Spleen (tissue), 7 donors: ENCODE results near the gene JAKMIP1.

ENCODE experiments used
- POLR2A ChIP-seq, 3 donors: fragments of 450-650 bp; IDR thresholded peaks; one replicate each; pipeline ENCODE4 v1.5.1; 2017; ENCODE audit warnings: antibody characterized with exemption in 3 of 3, mild to moderate bottlenecking in 1 of 3
- POLR2AphosphoS5 ChIP-seq, 3 donors: sonication (generic); formaldehyde crosslinking; IDR thresholded peaks; one replicate each; pipeline ENCODE4 v1.5.1; 2017; ENCODE audit warnings: antibody characterized with exemption in 3 of 3
- TF ChIP-seq, protein P1 (sequence below), 11 experiments: fragments of 200-600 bp in 7 of 11; fragments of 450-650 bp in 4 of 11; sonication (generic) in 4 of 11; IDR thresholded peaks in 8 of 11; conservative IDR thresholded peaks in 3 of 11; 1 replicate in 7 of 11; 2 replicates in 4 of 11; pipeline versions ENCODE4 v1.4.0 to v1.8.0; 2016 to 2021; ENCODE audit warnings: antibody characterized with exemption in 11 of 11, inconsistent platforms in 4 of 11, mild to moderate bottlenecking in 1 of 11
- donor health status: DM: no; HTN: no; CAD: no; lungs with moderate emphysema.
- donor health status: DM: no; HTN: no; CAD: no.
- donor health status: DM: no; HTN: no; CAD: no.

GRCh38 chr4:6065166-6065565 is 135.2 kb downstream of the JAKMIP1 start:
- TF ChIP-seq POLR2AphosphoS5 (IDR thresholded peaks at IDR 0.05), result no peak
- TF ChIP-seq, protein P1, sequence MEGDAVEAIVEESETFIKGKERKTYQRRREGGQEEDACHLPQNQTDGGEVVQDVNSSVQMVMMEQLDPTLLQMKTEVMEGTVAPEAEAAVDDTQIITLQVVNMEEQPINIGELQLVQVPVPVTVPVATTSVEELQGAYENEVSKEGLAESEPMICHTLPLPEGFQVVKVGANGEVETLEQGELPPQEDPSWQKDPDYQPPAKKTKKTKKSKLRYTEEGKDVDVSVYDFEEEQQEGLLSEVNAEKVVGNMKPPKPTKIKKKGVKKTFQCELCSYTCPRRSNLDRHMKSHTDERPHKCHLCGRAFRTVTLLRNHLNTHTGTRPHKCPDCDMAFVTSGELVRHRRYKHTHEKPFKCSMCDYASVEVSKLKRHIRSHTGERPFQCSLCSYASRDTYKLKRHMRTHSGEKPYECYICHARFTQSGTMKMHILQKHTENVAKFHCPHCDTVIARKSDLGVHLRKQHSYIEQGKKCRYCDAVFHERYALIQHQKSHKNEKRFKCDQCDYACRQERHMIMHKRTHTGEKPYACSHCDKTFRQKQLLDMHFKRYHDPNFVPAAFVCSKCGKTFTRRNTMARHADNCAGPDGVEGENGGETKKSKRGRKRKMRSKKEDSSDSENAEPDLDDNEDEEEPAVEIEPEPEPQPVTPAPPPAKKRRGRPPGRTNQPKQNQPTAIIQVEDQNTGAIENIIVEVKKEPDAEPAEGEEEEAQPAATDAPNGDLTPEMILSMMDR (IDR thresholded peaks at IDR 0.05 in 8 of 11, conservative IDR thresholded peaks at IDR 0.05 in 3 of 11), result no peak
- TF ChIP-seq POLR2A (IDR thresholded peaks at IDR 0.05), result no peak
